Stimulated activated naive CD8-positive, alpha-beta T cell treated with anti-CD3 and anti-CD28 coated beads, Interleukin-15, Interleukin-2, amounts not matched to agents 100 U/mL and 50 U/mL, for 24 hours (primary cell): ENCODE measurements around the gene RALGPS1.

Experiments
- ATAC-seq: fragments of 150-1000 bp; cut with Tn5 transposase; one replicate; pipeline ENCODE4 v1.10.0; 2021
- DNase-seq: peaks from one replicate; pipeline ENCODE4 v3.0.0; 2021

The RALGPS1 gene

GRCh38 chr9:127207734-127208410, 293.3 kb downstream of the RALGPS1 start:
- DNase-seq (no peak), ATAC-seq (no peak)

GRCh38 chr9:127208416-127208815, 293.8 kb downstream of the RALGPS1 start:
- DNase-seq (no peak), ATAC-seq (no peak)

- ATAC-seq (no peak), DNase-seq (no peak)
Measured at GRCh38 chr9:127209220-127209619, 294.6 kb downstream of the RALGPS1 start.

GRCh38 chr9:127209948-127210640, 295.5 kb downstream of the RALGPS1 start:
- ATAC-seq (no peak), DNase-seq (no peak)

- DNase-seq (no peak), ATAC-seq (no peak)
Measured at GRCh38 chr9:127210851-127211730, 296.5 kb downstream of the RALGPS1 start.

- DNase-seq = no peak
- no peak for ATAC-seq
Measured at GRCh38 chr9:127211983-127212382, 297.4 kb downstream of the RALGPS1 start.

GRCh38 chr9:127212453-127212852, 297.9 kb downstream of the RALGPS1 start:
- no peak for DNase-seq
- no peak for ATAC-seq

GRCh38 chr9:127213859-127214258, 299.3 kb downstream of the RALGPS1 start:
- DNase-seq = no peak
- no peak for ATAC-seq

GRCh38 chr9:127214421-127215267, 300.1 kb downstream of the RALGPS1 start:
- DNase-seq (peak; percentile 65), ATAC-seq (no peak)

- ATAC-seq = no peak
- no peak for DNase-seq
Measured at GRCh38 chr9:127215268-127216209, 301.0 kb downstream of the RALGPS1 start.

- DNase-seq = no peak
- ATAC-seq = no peak
Measured at GRCh38 chr9:127216210-127216887, 301.8 kb downstream of the RALGPS1 start.

- no peak for ATAC-seq
Measured at GRCh38 chr9:127216888-127217217, 302.3 kb downstream of the RALGPS1 start.

GRCh38 chr9:127218818-127219217, 304.2 kb downstream of the RALGPS1 start:
- no peak for DNase-seq

More at GRCh38 chr9:127216888-127217217, 302.3 kb downstream of the RALGPS1 start:
- DNase-seq = no peak

GRCh38 chr9:127219520-127219919, 304.9 kb downstream of the RALGPS1 start:
- no peak for ATAC-seq
- no peak for DNase-seq

More at GRCh38 chr9:127218818-127219217, 304.2 kb downstream of the RALGPS1 start:
- no peak for ATAC-seq

- DNase-seq (no peak), ATAC-seq (no peak)
Measured at GRCh38 chr9:127221695-127222094, 307.1 kb downstream of the RALGPS1 start.

- no peak for DNase-seq
Measured at GRCh38 chr9:127222388-127223095, 308.0 kb downstream of the RALGPS1 start.

GRCh38 chr9:127223266-127223665, 308.7 kb downstream of the RALGPS1 start:
- DNase-seq (no peak), ATAC-seq (no peak)

More at GRCh38 chr9:127222388-127223095, 308.0 kb downstream of the RALGPS1 start:
- no peak for ATAC-seq

- ATAC-seq = no peak
Measured at GRCh38 chr9:127223810-127224177, 309.2 kb downstream of the RALGPS1 start.

GRCh38 chr9:127224178-127224882, 309.7 kb downstream of the RALGPS1 start:
- ATAC-seq (peak; percentile 81), DNase-seq (peak; percentile 86)

More at GRCh38 chr9:127223810-127224177, 309.2 kb downstream of the RALGPS1 start:
- no peak for DNase-seq
